HepG2 (cell line): Measurements from ENCODE around the gene ZFYVE28.

Experiments
- NCOA2 ChIP-seq: sonication (generic); formaldehyde crosslinking; IDR thresholded peaks from 2 replicates; pipeline ENCODE4 v1.8.0; 2022; ENCODE audit warnings: inconsistent platforms
- NFYC ChIP-seq: IDR thresholded peaks from 2 replicates; pipeline ENCODE4 v1.6.1; 2016; ENCODE audit warnings: missing genetic modification reagents, missing compliant biosample characterization
- SUZ12 ChIP-seq: fragments of 150-350 bp; IDR thresholded peaks from 2 replicates; pipeline ENCODE4 v1.6.1; 2014; ENCODE audit warnings: low read depth, low read length
- ZSCAN29 ChIP-seq: sonication (generic); formaldehyde crosslinking; conservative IDR thresholded peaks from 2 replicates; pipeline ENCODE4 v1.4.0; 2020; ENCODE audit warnings: mild to moderate bottlenecking, missing genetic modification reagents

GRCh38 chr4:2241410-2242353 lies 176.8 kb downstream of the ZFYVE28 start, which contains the start of the genes HAUS3 and POLN:
- TF ChIP-seq SUZ12 (peak; percentile 47), ZSCAN29 (CRISPR knock-in tag) (0 out of 2 replicates have a peak, but pooled peaks have one; percentile 43), NFYC (CRISPR knock-in tag) (peak; percentile 28; the same call in 1 of the 2 replicates), NCOA2 (CRISPR knock-in tag) (0 out of 2 replicates have a peak, but pooled peaks have one; percentile 23)
